Glutamatergic neuron (in vitro differentiated cells): Measurements from ENCODE around the gene KLF16. TPM values are rescaled to one million over a fixed set of nuclear protein-coding genes. Genes with fewer than 3 reads are reported as not detected.

Source experiments
- DNase-seq: peaks from one replicate; pipeline ENCODE4 v3.0.0; 2022
- H3K27ac Mint-ChIP-seq: one replicate; pipeline ENCODE4 v1.8.0; 2020; ENCODE audit warnings: mild to moderate bottlenecking, mixed read lengths, inconsistent platforms; ENCODE audit not compliant: unreplicated experiment
- H3K27me3 Mint-ChIP-seq: one replicate; pipeline ENCODE4 v1.8.0; 2020; ENCODE audit warnings: mild to moderate bottlenecking, moderate library complexity, mixed read lengths, inconsistent platforms; ENCODE audit not compliant: unreplicated experiment
- H3K36me3 Mint-ChIP-seq: one replicate; pipeline ENCODE4 v1.8.0; 2020; ENCODE audit warnings: mild to moderate bottlenecking, mixed read lengths, inconsistent platforms; ENCODE audit not compliant: unreplicated experiment
- H3K4me1 Mint-ChIP-seq: one replicate; pipeline ENCODE4 v1.8.0; 2020; ENCODE audit warnings: mild to moderate bottlenecking, low read depth, mixed read lengths, inconsistent platforms; ENCODE audit not compliant: unreplicated experiment
- H3K4me3 Mint-ChIP-seq: one replicate; pipeline ENCODE4 v1.8.0; 2020; ENCODE audit warnings: mild to moderate bottlenecking, mixed read lengths, inconsistent platforms; ENCODE audit not compliant: unreplicated experiment
- H3K9me3 Mint-ChIP-seq: one replicate; pipeline ENCODE4 v1.8.0; 2020; ENCODE audit warnings: mild to moderate bottlenecking, moderate library complexity, mixed read lengths, inconsistent platforms; ENCODE audit not compliant: unreplicated experiment
- total RNA-seq: library from RNA; stranded (reverse); fragmentation: NEBNext Ultra II Directional; extraction: Animal tissue kit (Norgen Biotek cat#: 25700); gene quantifications from one replicate; pipeline ENCODE4 v1.2.1, GENCODE V29; 2021; ENCODE audit not compliant: unreplicated experiment
- TF ChIP-seq, protein P1 (sequence below): fragments of 200-600 bp; sonication (generic); IDR thresholded peaks from one replicate; pipeline ENCODE4 v1.5.0; 2021; ENCODE audit not compliant: partially characterized antibody, unreplicated experiment

The KLF16 gene
- total RNA-seq, 1 donor from 2014 or later = 30.6 TPM

DNA sequence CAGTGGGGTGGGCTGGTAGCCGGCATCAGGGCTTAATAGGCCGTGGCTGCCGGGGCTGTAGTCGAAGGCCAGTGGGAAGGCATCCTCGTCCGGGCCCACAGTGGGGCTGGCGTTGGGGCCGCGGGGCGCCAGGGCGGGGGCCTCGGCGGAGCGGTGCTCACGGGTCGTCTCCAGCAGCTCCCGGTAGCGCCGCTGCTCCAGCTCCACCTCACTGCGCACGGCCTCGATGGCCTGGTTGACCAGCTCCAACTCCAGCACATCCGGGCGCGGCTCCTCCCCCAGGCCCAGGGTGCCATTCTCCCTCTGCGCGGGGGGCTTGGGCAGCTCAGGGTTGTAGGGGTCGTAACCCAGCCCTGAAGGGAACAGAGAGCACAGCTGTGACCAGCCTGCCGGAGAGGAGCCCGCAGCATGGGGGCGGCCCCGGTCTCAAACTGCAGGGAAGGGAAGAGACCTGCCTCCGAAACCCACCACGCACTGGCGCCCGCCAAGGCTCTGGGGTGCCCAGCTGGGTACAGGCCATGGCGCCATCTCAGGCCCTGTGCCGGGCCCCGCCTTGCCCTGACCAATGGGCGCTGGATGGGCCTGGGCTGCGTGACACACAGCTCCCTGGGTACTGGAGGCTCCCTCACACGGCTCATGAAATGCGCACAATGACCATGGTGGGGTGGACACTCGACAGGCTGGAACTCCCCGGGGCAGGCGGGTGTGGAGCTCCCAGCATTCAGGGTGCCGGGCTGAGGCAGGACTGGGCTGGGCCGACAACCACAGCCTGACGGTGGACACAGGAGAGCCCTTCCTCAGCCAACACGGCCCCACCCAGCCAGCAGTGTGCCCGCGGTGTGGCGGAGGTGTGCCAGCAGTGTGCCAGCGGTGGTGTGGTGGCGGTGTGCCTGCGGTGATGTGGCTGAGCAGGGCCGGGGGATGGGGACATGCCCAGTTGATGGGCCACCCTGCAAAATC, 34.8 kb downstream of the KLF16 start:
- peaks cover 19% of the 10 kb centered on the region for H3K4me1 Mint-ChIP-seq
- H3K36me3 Mint-ChIP-seq = no peaks in the 10 kb centered on the region
- no peak overlapping the region for H3K27ac Mint-ChIP-seq
- no peak overlapping the region for H3K4me3 Mint-ChIP-seq
- TF ChIP-seq, protein P1, sequence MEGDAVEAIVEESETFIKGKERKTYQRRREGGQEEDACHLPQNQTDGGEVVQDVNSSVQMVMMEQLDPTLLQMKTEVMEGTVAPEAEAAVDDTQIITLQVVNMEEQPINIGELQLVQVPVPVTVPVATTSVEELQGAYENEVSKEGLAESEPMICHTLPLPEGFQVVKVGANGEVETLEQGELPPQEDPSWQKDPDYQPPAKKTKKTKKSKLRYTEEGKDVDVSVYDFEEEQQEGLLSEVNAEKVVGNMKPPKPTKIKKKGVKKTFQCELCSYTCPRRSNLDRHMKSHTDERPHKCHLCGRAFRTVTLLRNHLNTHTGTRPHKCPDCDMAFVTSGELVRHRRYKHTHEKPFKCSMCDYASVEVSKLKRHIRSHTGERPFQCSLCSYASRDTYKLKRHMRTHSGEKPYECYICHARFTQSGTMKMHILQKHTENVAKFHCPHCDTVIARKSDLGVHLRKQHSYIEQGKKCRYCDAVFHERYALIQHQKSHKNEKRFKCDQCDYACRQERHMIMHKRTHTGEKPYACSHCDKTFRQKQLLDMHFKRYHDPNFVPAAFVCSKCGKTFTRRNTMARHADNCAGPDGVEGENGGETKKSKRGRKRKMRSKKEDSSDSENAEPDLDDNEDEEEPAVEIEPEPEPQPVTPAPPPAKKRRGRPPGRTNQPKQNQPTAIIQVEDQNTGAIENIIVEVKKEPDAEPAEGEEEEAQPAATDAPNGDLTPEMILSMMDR = no peak
- peak; percentile 15 for DNase-seq
- H3K9me3 Mint-ChIP-seq = peaks cover 4% of the 10 kb centered on the region
- H3K27me3 Mint-ChIP-seq = peaks cover 2% of the 10 kb centered on the region

DNA sequence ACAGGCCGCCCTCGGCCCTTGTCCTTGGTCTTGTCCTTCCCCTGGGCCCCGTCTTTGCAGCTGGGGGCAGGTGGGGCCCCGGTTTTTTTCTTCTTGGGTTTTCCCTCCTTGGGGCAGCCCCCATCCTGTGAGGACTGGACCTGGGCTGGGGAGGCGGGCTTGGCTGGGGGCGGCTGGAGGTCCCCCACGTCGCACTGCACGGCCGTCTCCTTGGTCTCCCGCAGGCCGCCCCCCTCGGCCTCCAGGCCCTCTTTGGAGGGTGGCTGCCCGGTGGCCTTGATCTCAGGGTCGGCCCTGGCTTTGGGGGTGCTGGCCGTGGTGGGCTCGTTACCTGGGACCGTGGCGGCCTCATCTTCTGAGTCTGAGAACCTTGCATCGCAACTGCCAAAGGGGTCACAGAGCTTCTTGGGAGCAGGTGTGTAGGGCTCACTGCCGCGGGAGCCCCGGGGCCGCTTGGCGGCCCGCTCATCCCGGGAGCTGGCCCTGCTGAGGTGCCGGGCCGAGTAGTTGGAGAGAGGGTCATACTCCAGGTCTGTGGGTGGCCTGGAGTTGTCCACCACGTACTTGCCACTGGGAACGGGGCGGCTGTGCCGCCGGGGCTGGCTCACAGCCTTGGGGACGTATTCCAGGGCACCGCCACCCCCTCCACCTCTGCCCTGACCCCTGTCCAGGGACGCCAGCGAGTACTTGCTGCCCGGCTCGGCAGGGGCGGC, 35.7 kb downstream of the KLF16 start:
- TF ChIP-seq, protein P1 = no peak
- peaks cover 16% of the 10 kb centered on the region for H3K4me1 Mint-ChIP-seq
- no peak overlapping the region for H3K4me3 Mint-ChIP-seq
- H3K27ac Mint-ChIP-seq = no peak overlapping the region
- peaks cover 2% of the 10 kb centered on the region for H3K27me3 Mint-ChIP-seq
- DNase-seq = peak; percentile 15
- no peaks in the 10 kb centered on the region for H3K36me3 Mint-ChIP-seq
- H3K9me3 Mint-ChIP-seq = peaks cover 4% of the 10 kb centered on the region

DNA sequence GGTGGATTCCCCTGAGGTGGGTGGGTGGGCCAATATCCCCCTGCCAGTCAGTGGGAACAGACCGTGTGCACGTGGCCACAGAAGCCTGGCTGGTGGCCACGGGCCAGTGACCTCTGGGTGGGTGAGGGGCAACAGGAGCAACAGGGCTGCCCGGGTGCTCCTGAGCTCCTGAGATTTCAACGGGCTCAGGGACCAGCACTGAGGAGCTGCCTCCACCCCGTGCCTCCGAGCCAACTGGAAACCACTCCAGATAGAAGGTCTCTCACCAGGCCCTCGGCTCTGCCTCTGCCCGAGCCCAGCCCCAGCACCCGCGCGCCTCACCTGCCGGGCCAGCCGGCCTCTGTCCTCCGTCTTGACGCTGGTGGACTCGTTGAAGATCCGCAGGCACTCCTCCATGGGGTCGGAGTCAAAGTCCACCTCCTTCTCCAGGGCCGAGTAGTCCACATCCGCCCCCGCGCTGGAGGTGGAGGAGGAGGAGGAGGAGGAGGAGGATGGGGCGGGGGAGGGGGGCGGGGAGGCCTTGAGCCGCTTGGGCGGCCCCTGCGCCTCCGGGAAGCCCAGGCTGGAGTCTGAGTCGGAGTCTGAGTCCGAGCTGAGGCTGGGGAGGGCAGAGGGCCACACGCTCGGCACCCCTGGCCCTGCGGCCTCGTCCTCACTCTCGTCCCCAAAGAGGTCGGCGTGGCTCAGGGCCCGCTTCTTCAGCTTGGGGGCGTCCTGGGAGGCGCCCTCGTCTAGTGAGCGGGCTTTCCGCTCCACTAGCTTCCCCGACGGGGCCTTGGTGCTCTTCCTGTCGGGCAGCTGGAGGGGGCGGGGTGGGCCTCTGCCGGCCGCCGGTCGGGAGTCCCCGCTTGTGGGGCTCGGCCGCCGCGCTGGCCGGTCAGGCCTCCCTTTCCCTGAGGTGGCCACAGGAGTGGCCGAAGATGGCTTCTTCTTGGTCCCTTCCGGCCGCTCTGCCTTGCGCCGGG, 36.5 kb downstream of the KLF16 start:
- TF ChIP-seq, protein P1 = no peak
- H3K4me1 Mint-ChIP-seq = peaks cover 12% of the 10 kb centered on the region
- peak; percentile 38 for DNase-seq
- no peak overlapping the region for H3K27ac Mint-ChIP-seq
- no peak overlapping the region for H3K4me3 Mint-ChIP-seq
- H3K9me3 Mint-ChIP-seq = peaks cover 4% of the 10 kb centered on the region
- H3K36me3 Mint-ChIP-seq = no peaks in the 10 kb centered on the region
- H3K27me3 Mint-ChIP-seq = peaks cover 1% of the 10 kb centered on the region

DNA sequence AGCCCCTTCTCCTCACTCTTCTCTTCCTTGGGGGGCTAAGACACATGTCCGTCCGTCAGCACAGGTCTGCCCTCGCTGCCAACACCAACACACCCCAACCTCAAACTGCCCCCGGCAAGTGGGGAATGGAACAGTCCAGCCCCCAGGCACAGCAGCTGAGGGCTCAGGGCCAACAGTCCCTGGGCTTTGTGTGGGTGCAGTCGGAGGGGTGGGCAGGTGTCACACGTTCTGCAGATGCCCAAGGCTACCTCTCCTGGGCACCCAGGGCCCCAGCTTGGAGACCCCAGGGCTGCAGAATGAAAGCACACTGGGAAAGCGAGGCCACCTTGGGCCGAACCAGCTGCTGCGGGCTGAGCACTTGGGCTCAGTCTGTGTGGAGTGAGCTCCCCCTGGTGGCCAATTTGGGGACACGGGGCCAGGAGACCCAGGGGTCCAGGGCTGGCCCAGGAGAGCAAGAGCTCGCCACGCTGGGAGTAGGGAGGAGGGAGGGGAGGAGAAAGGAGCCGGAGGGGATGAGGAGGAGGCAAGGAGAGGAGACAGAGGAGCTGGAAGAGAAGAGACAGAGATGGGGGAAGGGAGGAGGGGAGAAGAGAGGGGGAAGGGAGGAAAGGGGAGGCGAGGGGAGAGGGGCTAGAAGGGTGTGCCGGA, 37.3 kb downstream of the KLF16 start:
- Mint-ChIP-seq H3K4me1 (peaks cover 9% of the 10 kb centered on the region), H3K27me3 (no peaks in the 10 kb centered on the region), H3K36me3 (no peaks in the 10 kb centered on the region), H3K4me3 (no peak overlapping the region), H3K9me3 (peaks cover 4% of the 10 kb centered on the region), H3K27ac (no peak overlapping the region)
- TF ChIP-seq, protein P1 = peak; percentile 92
- DNase-seq = peak; percentile 88
